ENCODE measurements around the gene ATP2A2. TPM values are rescaled to one million over a fixed set of nuclear protein-coding genes. Genes with fewer than 3 reads are reported as not detected.

The ATP2A2 gene
- total and polyA plus RNA-seq, 2 of the 8 experiments (the other 6 are each of a cell fraction or from before 2014, with no cell fraction given) = 86.1 to 271 TPM

DNA sequence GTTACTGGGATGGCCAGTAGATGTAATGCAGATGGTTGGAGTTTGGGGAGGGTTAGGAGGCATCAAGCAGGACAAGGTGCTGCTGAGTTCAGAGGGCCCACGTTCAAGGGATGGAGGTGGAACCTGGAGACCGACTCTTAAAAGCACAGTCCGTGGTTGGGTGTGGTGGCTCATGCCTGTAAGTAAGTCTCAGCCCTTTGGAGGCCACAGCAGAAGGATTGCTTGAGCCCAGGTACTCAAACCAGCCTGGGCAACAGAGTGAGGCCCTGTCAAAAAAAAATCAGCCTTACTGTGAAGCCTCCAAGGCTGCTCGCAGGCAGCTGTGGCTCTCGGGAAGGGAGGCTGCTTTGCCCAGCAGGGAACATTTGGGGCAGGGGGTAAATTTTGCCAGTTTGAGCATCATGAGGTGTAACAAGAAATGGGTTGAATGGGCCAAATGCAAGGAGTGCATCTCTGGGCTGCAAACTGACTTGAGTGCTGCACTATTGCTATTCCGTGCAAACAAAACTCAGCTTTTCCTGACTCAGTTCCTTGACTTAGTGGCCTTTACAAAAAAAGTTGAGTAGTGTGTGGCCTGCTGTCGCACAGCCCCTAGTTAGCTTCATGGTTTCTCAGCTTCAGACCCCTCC lies 67.5 kb downstream of the ATP2A2 start:
- Histone ChIP-seq H3K18ac (ENCODE audit: extremely low read depth, low read length) (no peak overlapping the region), H2BK15ac (ENCODE audit: low read length) (no peak overlapping the region), H2BK120ac (replicated peaks; ENCODE audit: low read depth, low read length) (no peak overlapping the region), H2BK5ac (ENCODE audit: low read depth, low read length) (no peak overlapping the region), H2BK20ac (ENCODE audit: low read length) (no peak overlapping the region), H3K27ac (ENCODE audit: low read depth, low read length) (no peak overlapping the region), H3K4me1 (replicated peaks in 1 of 4; ENCODE audit: control insufficient read depth in 3 of 4, insufficient read depth in 4 of 4, low read length in 3 of 4) (no peaks in the 10 kb centered on the region; a peak in 2 of 7 replicates), H3K4ac (replicated peaks; ENCODE audit: insufficient read length, low read depth, low read length) (no peak overlapping the region), H4K5ac (ENCODE audit: insufficient read length, low read depth, low read length) (no peak overlapping the region), H3K23me2 (ENCODE audit: low read depth, low read length) (no peaks in the 10 kb centered on the region), H3K4me3 (ENCODE audit: extremely low read depth in 1 of 4, insufficient read depth in 2 of 4, low read depth in 3 of 4, low read length in 4 of 4) (no peak overlapping the region), H2BK12ac (ENCODE audit: low read depth, low read length) (no peak overlapping the region), H2AK5ac (ENCODE audit: low read depth, low read length) (no peak overlapping the region), H3K9ac (replicated peaks in 1 of 4; ENCODE audit: extremely low read depth in 1 of 4, low read depth in 3 of 4, low read length in 3 of 4) (no peak overlapping the region), H4K20me1 (replicated peaks in 1 of 2; ENCODE audit: control insufficient read depth in 1 of 2, insufficient read depth in 2 of 2, low read length in 2 of 2) (peaks cover 5 to 11% of the 10 kb centered on the region in 2 experiments), H3K9me3 (ENCODE audit: insufficient read depth in 2 of 2, low read depth in 1 of 2, low read length in 1 of 2) (no peaks in the 10 kb centered on the region), H3K36me3 (ENCODE audit: control insufficient read depth in 2 of 4, insufficient read depth in 4 of 4, low read length in 3 of 4) (peaks cover 37 to 63% (median 45%) of the 10 kb centered on the region in 4 experiments), H4K8ac (ENCODE audit: extremely low read depth, insufficient read depth, low read length) (no peak overlapping the region), H3K79me1 (ENCODE audit: low read depth, low read length) (peaks cover 2% of the 10 kb centered on the region; the same call in 1 of the 2 replicates), H3K79me2 (ENCODE audit: control insufficient read depth in 1 of 2, insufficient read depth in 2 of 2, low read length in 2 of 2) (no peaks in the 10 kb centered on the region), H3K4me2 (ENCODE audit: insufficient read depth in 1 of 2, low read depth in 2 of 2, low read length in 2 of 2) (no peak overlapping the region), H3K56ac (replicated peaks; ENCODE audit: insufficient read length, low read depth, low read length) (no peak overlapping the region), H3K27me3 (replicated peaks in 1 of 4; ENCODE audit: control insufficient read depth in 3 of 4, extremely low read depth in 1 of 4, insufficient read depth in 3 of 4, low read length in 3 of 4) (no peaks in the 10 kb centered on the region), H4K91ac (replicated peaks; ENCODE audit: insufficient read length, low read length) (no peak overlapping the region), H2AFZ (ENCODE audit: low read length) (no peak overlapping the region), H3K23ac (ENCODE audit: insufficient read length) (no peak overlapping the region), H3K14ac (ENCODE audit: insufficient read length) (no peak overlapping the region)
- POLR2A ChIA-PET (ENCODE audit: partially characterized antibody) = interaction anchor here (1.0 to 8.1 kb wide), 9 partner anchors 8 to 64 kb away, joined by 3 to 48 read pairs (median 5); no protein-coding TSS in a partner anchor
- WGBS, 2 experiments (ENCODE audit: extremely low coverage in 1 of 2, insufficient coverage in 1 of 2, insufficient read length in 1 of 2, insufficient replicate concordance in 2 of 2, low coverage in 1 of 2, low lambda C conversion rate in 2 of 2, missing lambda C conversion rate in 1 of 2) = 95% methylated on average over 7 of the region's 7 CpGs; no CpG with 5 or more reads in 1 of the 2 experiments
- TF ChIP-seq TAF7 (optimal IDR thresholded peaks at IDR 0.05; ENCODE audit: borderline replicate concordance, low read depth, low read length) (no peak), POLR2A (IDR thresholded peaks at IDR 0.05; ENCODE audit: control extremely low read depth in 1 of 2, low read depth in 2 of 2, low read length in 2 of 2) (peak; percentile 32 to 52; a peak in 2 of 3 replicates)
- FAIRE-seq = no peak
- CTCF ChIA-PET (ENCODE audit: partially characterized antibody) = interaction anchor here (1.3 to 2.8 kb wide), 5 partner anchors 9 to 247 kb away, joined by 4 to 23 read pairs (median 5); no protein-coding TSS in a partner anchor
- no peak for DNase-seq (ENCODE audit: low read depth in 1 of 2, low spot score in 2 of 2)
